ENCODE data around the gene GSTM4. TPM values are rescaled to one million over a fixed set of nuclear protein-coding genes. Genes with fewer than 3 reads are reported as not detected.

Gene GSTM4
- total RNA-seq, 2 experiments from 2014 or later = 6.0 to 8.0 TPM

GRCh38 chr1:109652402-109652801 lies 3.5 kb upstream of the GSTM4 start:
- no peaks in the 10 kb centered on the region for H3K9me2 ChIP-seq (ENCODE audit: insufficient read depth, low read length)
- peaks cover 5% of the 10 kb centered on the region for H3K4me1 ChIP-seq (ENCODE audit: insufficient read depth, low read length, poor library complexity, severe bottlenecking)
- BruUV-seq (replicated peaks) = no TSS peak
- no peak for TF ChIP-seq CTCF (conservative IDR thresholded peaks at IDR 0.05; ENCODE audit: low read length)
- TF ChIP-seq EZH2phosphoT487 (IDR thresholded peaks at IDR 0.05; ENCODE audit: borderline replicate concordance, low read depth, low read length) = no peak
- H3K79me2 ChIP-seq (ENCODE audit: insufficient read depth, low read depth, low read length) = no peaks in the 10 kb centered on the region
- H3K27ac ChIP-seq (ENCODE audit: low read depth, low read length, poor library complexity, severe bottlenecking) = no peak overlapping the region
- no peak overlapping the region for H3K4me2 ChIP-seq (ENCODE audit: low read length)
- POLR2A ChIA-PET = interaction anchor here (0.6 to 2.1 kb wide), 3 partner anchors 13 to 402 kb away, joined by 3 to 8 read pairs (median 6); partner anchors contain the start of gene GNAI3
- no peak for DNase-seq (ENCODE audit: low spot score)
- H2AFZ ChIP-seq (ENCODE audit: low read length) = no peak overlapping the region
- H4K20me1 ChIP-seq (ENCODE audit: insufficient read depth, low read length) = no peaks in the 10 kb centered on the region
- CTCF ChIA-PET (ENCODE audit: unreplicated experiment) = interaction anchor here (2.1 kb wide), 1 partner anchor 13 kb away, joined by 9 read pairs; no protein-coding TSS in a partner anchor
- no peaks in the 10 kb centered on the region for H3K9me3 ChIP-seq (ENCODE audit: low read length)
- intact Hi-C loops (cut with micrococcal nuclease; ENCODE audit: unreplicated experiment) = no loop called here
- H3K36me3 ChIP-seq (ENCODE audit: insufficient read depth, low read length) = no peaks in the 10 kb centered on the region
- no peak overlapping the region for H3K4me3 ChIP-seq (ENCODE audit: low read depth, low read length, poor library complexity, severe bottlenecking)

GRCh38 chr1:109653306-109653705 lies 2.6 kb upstream of the GSTM4 start:
- Histone ChIP-seq H3K4me1 (ENCODE audit: insufficient read depth, low read length, poor library complexity, severe bottlenecking) (peaks cover 5% of the 10 kb centered on the region), H2AFZ (ENCODE audit: low read length) (no peak overlapping the region), H3K9me3 (ENCODE audit: low read length) (no peaks in the 10 kb centered on the region), H3K36me3 (ENCODE audit: insufficient read depth, low read length) (no peaks in the 10 kb centered on the region), H3K4me2 (ENCODE audit: low read length) (no peak overlapping the region), H3K79me2 (ENCODE audit: insufficient read depth, low read depth, low read length) (no peaks in the 10 kb centered on the region), H3K4me3 (ENCODE audit: low read depth, low read length, poor library complexity, severe bottlenecking) (no peak overlapping the region), H4K20me1 (ENCODE audit: insufficient read depth, low read length) (no peaks in the 10 kb centered on the region), H3K9me2 (ENCODE audit: insufficient read depth, low read length) (no peaks in the 10 kb centered on the region), H3K27ac (ENCODE audit: low read depth, low read length, poor library complexity, severe bottlenecking) (no peak overlapping the region)
- intact Hi-C loops (cut with micrococcal nuclease; ENCODE audit: unreplicated experiment) = no loop called here
- no peak for DNase-seq (ENCODE audit: low spot score)
- ChIA-PET CTCF (ENCODE audit: unreplicated experiment) (no interaction called here), POLR2A (interaction anchor here (2.1 kb wide), 1 partner anchor 14 kb away, joined by 8 read pairs; no protein-coding TSS in a partner anchor)
- TF ChIP-seq EZH2phosphoT487 (IDR thresholded peaks at IDR 0.05; ENCODE audit: borderline replicate concordance, low read depth, low read length) = no peak
- no peak for TF ChIP-seq CTCF (conservative IDR thresholded peaks at IDR 0.05; ENCODE audit: low read length)
- no TSS peak for BruUV-seq (replicated peaks)

GRCh38 chr1:109654519-109654918 lies 1.4 kb upstream of the GSTM4 start:
- no peak overlapping the region for H3K27ac ChIP-seq (ENCODE audit: low read depth, low read length, poor library complexity, severe bottlenecking)
- H3K79me2 ChIP-seq (ENCODE audit: insufficient read depth, low read depth, low read length) = no peaks in the 10 kb centered on the region
- H3K9me3 ChIP-seq (ENCODE audit: low read length) = no peaks in the 10 kb centered on the region
- POLR2A ChIA-PET = interaction anchor here (0.6 to 0.7 kb wide), 2 partner anchors 200 to 440 kb away, joined by 3 to 5 read pairs; no protein-coding TSS in a partner anchor
- DNase-seq (ENCODE audit: low spot score) = no peak
- no TSS peak for BruUV-seq (replicated peaks)
- H2AFZ ChIP-seq (ENCODE audit: low read length) = no peak overlapping the region
- H3K9me2 ChIP-seq (ENCODE audit: insufficient read depth, low read length) = no peaks in the 10 kb centered on the region
- CTCF ChIA-PET (ENCODE audit: unreplicated experiment) = no interaction called here
- no peak for TF ChIP-seq CTCF (conservative IDR thresholded peaks at IDR 0.05; ENCODE audit: low read length)
- H3K4me3 ChIP-seq (ENCODE audit: low read depth, low read length, poor library complexity, severe bottlenecking) = no peak overlapping the region
- H4K20me1 ChIP-seq (ENCODE audit: insufficient read depth, low read length) = no peaks in the 10 kb centered on the region
- H3K4me1 ChIP-seq (ENCODE audit: insufficient read depth, low read length, poor library complexity, severe bottlenecking) = peaks cover 5% of the 10 kb centered on the region
- intact Hi-C loops (cut with micrococcal nuclease; ENCODE audit: unreplicated experiment) = no loop called here
- no peaks in the 10 kb centered on the region for H3K36me3 ChIP-seq (ENCODE audit: insufficient read depth, low read length)
- no peak overlapping the region for H3K4me2 ChIP-seq (ENCODE audit: low read length)
